SK-N-MC (cell line): ENCODE measurements around the gene MS4A6A.

ENCODE experiments used
- EZH2 ChIP-seq: fragments of 200-600 bp; sonication (generic); IDR thresholded peaks from one replicate; pipeline ENCODE4 v1.6.1; 2017; ENCODE audit warnings: antibody characterized with exemption
- FOXP2 ChIP-seq: optimal IDR thresholded peaks from 2 replicates; pipeline ENCODE3; 2011; ENCODE audit warnings: mild to moderate bottlenecking, moderate library complexity; ENCODE audit not compliant: insufficient read depth; ENCODE audit errors: extremely low read length, control extremely low read depth
- POLR2AphosphoS5 ChIP-seq: IDR thresholded peaks from 2 replicates; pipeline ENCODE4 v1.6.1; 2012; ENCODE audit warnings: mild to moderate bottlenecking, low read depth, low read length, borderline replicate concordance

DNA sequence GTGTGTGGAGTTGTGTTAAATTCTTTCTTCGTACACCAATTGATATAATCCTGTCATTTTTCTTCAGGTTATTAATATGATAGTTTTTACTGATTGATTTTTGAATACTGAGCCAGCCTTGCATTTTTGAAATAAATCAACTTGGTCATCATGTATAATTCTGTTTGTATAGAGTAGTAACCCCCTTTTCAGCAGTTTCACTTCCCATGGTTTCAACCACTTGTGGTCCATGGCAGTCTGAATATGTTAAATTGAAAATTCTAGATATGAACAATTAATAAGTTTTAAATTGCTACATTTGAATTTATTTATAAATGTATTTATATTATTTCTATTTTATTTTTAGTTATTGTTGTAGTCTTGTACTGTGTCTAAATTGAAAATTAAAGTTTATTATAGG lies 32.6 kb downstream of the MS4A6A start:
- no peak for TF ChIP-seq EZH2
- no peak for TF ChIP-seq POLR2AphosphoS5
- TF ChIP-seq FOXP2, result no peak
